ENCODE data around the gene TMEM9B. TPM values are rescaled to one million over a fixed set of nuclear protein-coding genes. Genes with fewer than 3 reads are reported as not detected.
"Not testable (repeated sequence)": the region's sequence is repeated elsewhere in the genome, so short reads cannot be mapped to it uniquely, and the experiment has no call there.

The TMEM9B gene
- total RNA-seq, 1 donor from 2014 or later = 30.3 TPM

GRCh38 chr11:8937659-8938058 lies 26.6 kb downstream of the TMEM9B start:
- H3K4me3 ChIP-seq (ENCODE audit: low read depth, low read length) = no peak overlapping the region
- DNase-seq (ENCODE audit: low read depth) = no peak
- no peak for TF ChIP-seq CTCF (conservative IDR thresholded peaks at IDR 0.05; ENCODE audit: low read depth, low read length)

GRCh38 chr11:8937159-8937558 lies 27.1 kb downstream of the TMEM9B start:
- no peak for TF ChIP-seq CTCF (conservative IDR thresholded peaks at IDR 0.05; ENCODE audit: low read depth, low read length)
- peak; percentile 36 for DNase-seq (ENCODE audit: low read depth)
- peak overlapping the region; percentile 16 for H3K4me3 ChIP-seq (ENCODE audit: low read depth, low read length)

- not testable (repeated sequence) for H3K4me3 ChIP-seq (ENCODE audit: low read depth, low read length); DNase-seq (ENCODE audit: low read depth)
Observed at GRCh38 chr11:8935789-8936188, 28.5 kb downstream of the TMEM9B start.

- TF ChIP-seq CTCF (conservative IDR thresholded peaks at IDR 0.05; ENCODE audit: low read depth, low read length) = no peak
Observed at GRCh38 chr11:8934742-8935488, 29.3 kb downstream of the TMEM9B start.

DNA sequence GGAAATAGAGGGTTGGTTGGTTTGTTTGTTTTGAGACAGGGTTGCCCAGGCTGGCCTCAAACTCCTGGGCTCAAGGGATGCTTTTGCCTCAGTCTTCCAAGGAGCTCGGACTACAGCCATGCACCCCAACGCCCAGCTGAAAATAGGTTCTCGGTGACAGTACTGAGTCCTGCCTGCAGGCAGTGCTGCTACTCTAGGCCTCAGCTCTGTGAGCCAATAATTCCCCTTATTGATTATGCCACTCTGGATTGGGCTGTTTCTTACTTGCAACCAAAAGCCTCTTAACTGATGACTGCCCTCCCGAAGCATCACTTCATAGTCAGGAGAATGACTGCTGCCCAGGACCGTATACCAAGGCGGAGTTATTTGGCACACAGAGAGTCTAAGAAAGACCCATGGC lies 30.3 kb downstream of the TMEM9B start:
- no peak for TF ChIP-seq CTCF (conservative IDR thresholded peaks at IDR 0.05; ENCODE audit: low read depth, low read length)
- no peak for DNase-seq (ENCODE audit: low read depth)
- H3K4me3 ChIP-seq (ENCODE audit: low read depth, low read length) = no peak overlapping the region

More at GRCh38 chr11:8934742-8935488, 29.3 kb downstream of the TMEM9B start:
- no peak overlapping the region for H3K4me3 ChIP-seq (ENCODE audit: low read depth, low read length)
- DNase-seq (ENCODE audit: low read depth) = no peak

GRCh38 chr11:8932564-8933180 lies 31.6 kb downstream of the TMEM9B start, which contains the start of gene C11orf16:
TSS of gene C11orf16 (minus strand) at chr11:8932947. CDS start at chr11:8932308, 639 bp downstream.
- no peak within 1 kb of the TSS for H3K4me3 ChIP-seq (ENCODE audit: low read depth, low read length)
- DNase-seq (ENCODE audit: low read depth) = no peak
- TF ChIP-seq CTCF (conservative IDR thresholded peaks at IDR 0.05; ENCODE audit: low read depth, low read length) = no peak

GRCh38 chr11:8930456-8931175 lies 33.6 kb downstream of the TMEM9B start:
- no peak for DNase-seq (ENCODE audit: low read depth)
- no peak overlapping the region for H3K4me3 ChIP-seq (ENCODE audit: low read depth, low read length)
- TF ChIP-seq CTCF (conservative IDR thresholded peaks at IDR 0.05; ENCODE audit: low read depth, low read length) = no peak

Data from epithelial cell of proximal tubule (primary cell).